Caco-2 (cell line): ENCODE data around the gene GZMM. TPM values are rescaled to one million over a fixed set of nuclear protein-coding genes. Genes with fewer than 3 reads are reported as not detected.

Source experiments
- BruUV-seq: library from RNA; stranded (reverse); fragments of 400-500 nt; replicated peaks from 2 replicates; lab custom pipeline; 2021; lab: Mats Ljungman, UMichigan
- CTCF ChIA-PET: fragments of 300-600 bp; sonication (Branson Sonifier 250); formaldehyde crosslinking; loops from one replicate; lab custom pipeline; 2022; ENCODE audit warnings: antibody characterized with exemption; lab: Charles Lee
- POLR2A ChIA-PET: fragments of 300-600 bp; sonication (Branson Sonifier 250); formaldehyde crosslinking; loops from one replicate; lab custom pipeline; 2022; ENCODE audit warnings: antibody characterized with exemption; lab: Charles Lee
- DNase-seq, 2 experiments: peaks; one replicate each; pipeline versions ENCODE4 v3.0.0 to v3.0.0-alpha.2; 2020 to 2022
- H3K27me3 ChIP-seq: replicated peaks from 2 replicates; pipeline ENCODE4 v1.6.0; 2011; ENCODE audit warnings: low read length; ENCODE audit not compliant: control insufficient read depth, insufficient read depth
- H3K36me3 ChIP-seq: 2 replicates; pipeline ENCODE4 v1.5.1; 2011; ENCODE audit warnings: low read length; ENCODE audit not compliant: control insufficient read depth, insufficient read depth
- H3K4me1 ChIP-seq: fragments of 250-450 bp; sonication (Bioruptor Pico); 2 replicates; pipeline ENCODE4 v1.5.1; 2020; ENCODE audit warnings: mild to moderate bottlenecking
- H3K4me3 ChIP-seq: 2 replicates; pipeline ENCODE4 v1.5.1; 2011; ENCODE audit warnings: low read depth, mild to moderate bottlenecking, control low read depth, low read length
- H3K9me3 ChIP-seq: fragments of 250-450 bp; sonication (Bioruptor Pico); 2 replicates; pipeline ENCODE4 v1.5.1; 2020; ENCODE audit warnings: mild to moderate bottlenecking, moderate library complexity
- H3K27ac Mint-ChIP-seq: one replicate; pipeline ENCODE4 v1.8.0; 2022; ENCODE audit warnings: mixed read lengths; ENCODE audit not compliant: unreplicated experiment
- H3K27me3 Mint-ChIP-seq: one replicate; pipeline ENCODE4 v1.8.0; 2022; ENCODE audit warnings: mixed read lengths; ENCODE audit not compliant: insufficient read depth, unreplicated experiment
- H3K36me3 Mint-ChIP-seq: one replicate; pipeline ENCODE4 v1.8.0; 2022; ENCODE audit warnings: mild to moderate bottlenecking, mixed read lengths; ENCODE audit not compliant: insufficient read depth, unreplicated experiment
- H3K4me1 Mint-ChIP-seq: one replicate; pipeline ENCODE4 v1.8.0; 2022; ENCODE audit warnings: low read depth, mixed read lengths; ENCODE audit not compliant: unreplicated experiment
- H3K4me3 Mint-ChIP-seq: one replicate; pipeline ENCODE4 v1.8.0; 2022; ENCODE audit warnings: mild to moderate bottlenecking, moderate library complexity, mixed read lengths; ENCODE audit not compliant: unreplicated experiment
- H3K9me3 Mint-ChIP-seq: one replicate; pipeline ENCODE4 v1.8.0; 2022; ENCODE audit warnings: mixed read lengths; ENCODE audit not compliant: unreplicated experiment
- CTCF ChIP-seq, 2 experiments: fragments of 200-600 bp in 1 of 2; IDR thresholded peaks; 1 replicate in 1 of 2; 2 replicates in 1 of 2; pipeline versions ENCODE4 v1.5.1 to v1.8.0; 2011 to 2022; ENCODE audit warnings: antibody characterized with exemption in 1 of 2, control low read depth in 1 of 2, inconsistent platforms in 1 of 2, low read depth in 1 of 2, low read length in 1 of 2, mild to moderate bottlenecking in 1 of 2, moderate library complexity in 1 of 2; ENCODE audit not compliant: insufficient read depth in 1 of 2, severe bottlenecking in 1 of 2, unreplicated experiment in 1 of 2
- intact Hi-C: fragments of 100-400 bp; cut with micrococcal nuclease; formaldehyde crosslinking; loops from one replicate; pipeline ENCODE4 v1.10.0; 2022; ENCODE audit not compliant: unreplicated experiment
- total RNA-seq: library from RNA; stranded (reverse); gene quantifications from 2 replicates; pipeline ENCODE4 v1.2.3, GENCODE V29; 2022

Gene GZMM
- total RNA-seq, 1 experiment from 2014 or later, result not detected

DNA sequence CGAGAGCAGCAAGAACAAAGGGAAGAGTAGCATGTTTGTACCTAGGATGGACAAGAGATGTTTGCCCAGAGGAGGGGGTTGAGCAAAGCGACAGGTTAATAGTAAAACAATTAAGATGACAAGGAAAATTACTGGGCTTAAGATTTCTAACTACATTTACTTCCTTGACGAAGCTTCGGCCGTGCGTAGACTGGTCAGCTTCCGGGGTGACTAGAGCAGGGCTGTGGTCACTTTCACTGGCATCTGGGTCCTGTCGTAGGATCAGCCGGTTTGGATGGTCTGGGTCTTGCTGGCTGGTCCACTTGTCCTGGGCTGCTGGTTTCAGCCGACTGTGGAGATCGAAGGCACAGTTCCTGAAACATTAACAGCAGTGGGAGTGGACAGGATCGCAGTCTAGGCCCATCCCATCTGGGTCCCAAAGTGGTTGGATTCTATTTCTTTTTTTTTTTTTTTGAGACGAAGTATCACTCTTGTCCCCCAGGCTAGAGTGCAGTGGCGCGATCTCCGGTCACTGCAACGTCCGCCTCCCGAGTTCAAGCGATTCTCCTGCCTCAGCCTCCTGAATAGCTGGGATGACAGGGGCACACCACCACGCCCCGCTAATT, 23.5 kb downstream of the GZMM start:
- intact Hi-C loops, result no loop called here
- no peak overlapping the region for H3K4me3 Mint-ChIP-seq
- H3K4me1 Mint-ChIP-seq, result peaks cover 15% of the 10 kb centered on the region
- no peaks in the 10 kb centered on the region for H3K36me3 ChIP-seq
- TF ChIP-seq CTCF (IDR thresholded peaks at IDR 0.05; ENCODE audit: insufficient read depth in 1 of 2, low read depth in 1 of 2, low read length in 1 of 2, severe bottlenecking in 1 of 2, unreplicated experiment in 1 of 2), result no peak
- H3K9me3 Mint-ChIP-seq, result no peaks in the 10 kb centered on the region
- H3K4me3 ChIP-seq, result no peak overlapping the region
- peaks cover 5% of the 10 kb centered on the region; the same call in 1 of the 2 replicates for H3K4me1 ChIP-seq
- peaks cover 33% of the 10 kb centered on the region for H3K36me3 Mint-ChIP-seq
- H3K27ac Mint-ChIP-seq, result no peak overlapping the region
- no peaks in the 10 kb centered on the region for H3K9me3 ChIP-seq
- ChIA-PET POLR2A (interaction anchor here (0.5 to 0.6 kb wide), 2 partner anchors 108 to 433 kb away, joined by 3 read pairs; no protein-coding TSS in a partner anchor), CTCF (interaction anchor here (0.8 kb wide), 1 partner anchor 17 kb away, joined by 3 read pairs; no protein-coding TSS in a partner anchor)
- BruUV-seq, result no TSS peak
- DNase-seq, result no peak
- no peaks in the 10 kb centered on the region for H3K27me3 ChIP-seq
- no peaks in the 10 kb centered on the region for H3K27me3 Mint-ChIP-seq

DNA sequence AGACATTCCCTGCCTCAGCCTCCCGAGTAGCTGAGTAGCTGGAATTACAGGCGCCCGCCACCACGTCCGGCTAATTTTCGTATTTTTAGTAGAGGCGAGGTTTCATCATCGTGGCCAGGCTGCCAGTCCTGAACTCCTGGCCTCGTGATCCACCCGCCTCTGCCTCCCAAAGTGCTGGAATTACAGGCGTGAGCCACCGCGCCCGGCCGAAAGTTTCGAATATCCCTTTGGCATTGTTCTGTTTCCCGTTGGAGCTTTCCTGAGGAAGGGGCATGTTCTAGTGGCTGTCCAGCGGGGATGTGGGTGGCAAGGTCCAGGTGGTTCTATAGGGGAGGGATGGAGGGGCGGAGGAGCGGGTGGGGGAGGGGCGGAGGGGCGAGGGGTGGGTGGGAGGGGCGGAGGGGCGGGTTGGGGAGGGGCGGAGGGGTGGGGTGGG, 26.4 kb downstream of the GZMM start:
- no peaks in the 10 kb centered on the region for H3K27me3 Mint-ChIP-seq
- no peak for DNase-seq
- Histone ChIP-seq H3K4me1 (peaks cover 19% of the 10 kb centered on the region), H3K27me3 (no peaks in the 10 kb centered on the region), H3K4me3 (no peak overlapping the region), H3K36me3 (no peaks in the 10 kb centered on the region; the same call in 1 of the 2 replicates), H3K9me3 (no peaks in the 10 kb centered on the region)
- peaks cover 21% of the 10 kb centered on the region for H3K4me1 Mint-ChIP-seq
- ChIA-PET POLR2A (no interaction called here), CTCF (no interaction called here)
- no peaks in the 10 kb centered on the region for H3K9me3 Mint-ChIP-seq
- intact Hi-C loops, result loop anchor here (5.0 kb wide), 1 partner anchor 38 kb away; the partner anchor contains the start of gene CDC34
- no peak overlapping the region for H3K27ac Mint-ChIP-seq
- H3K36me3 Mint-ChIP-seq, result peaks cover 53% of the 10 kb centered on the region
- H3K4me3 Mint-ChIP-seq, result peak overlapping the region; percentile 98
- no TSS peak for BruUV-seq
- no peak for TF ChIP-seq CTCF (IDR thresholded peaks at IDR 0.05; ENCODE audit: insufficient read depth in 1 of 2, low read depth in 1 of 2, low read length in 1 of 2, severe bottlenecking in 1 of 2, unreplicated experiment in 1 of 2)

- Histone ChIP-seq H3K4me1 (peaks cover 19% of the 10 kb centered on the region), H3K27me3 (no peaks in the 10 kb centered on the region), H3K36me3 (no peaks in the 10 kb centered on the region; the same call in 1 of the 2 replicates), H3K9me3 (no peaks in the 10 kb centered on the region), H3K4me3 (peak overlapping the region; percentile 65)
- BruUV-seq, result no TSS peak
- Mint-ChIP-seq H3K27ac (peak overlapping the region; percentile 100), H3K36me3 (peaks cover 56% of the 10 kb centered on the region), H3K9me3 (no peaks in the 10 kb centered on the region), H3K4me3 (peak overlapping the region; percentile 98), H3K27me3 (no peaks in the 10 kb centered on the region), H3K4me1 (peaks cover 21% of the 10 kb centered on the region)
- peak; percentile 77 to 88 for DNase-seq
- intact Hi-C loops, result loop anchor here (5.0 kb wide), 1 partner anchor 39 kb away; the partner anchor contains the start of gene CDC34
- ChIA-PET CTCF (interaction anchor here (0.8 to 1.5 kb wide), 2 partner anchors 15 to 65 kb away, joined by 4 to 6 read pairs; no protein-coding TSS in a partner anchor), POLR2A (interaction anchor here (1.1 kb wide), 1 partner anchor 39 kb away, joined by 4 read pairs; the partner anchor contains the start of gene CDC34)
- TF ChIP-seq CTCF (IDR thresholded peaks at IDR 0.05; ENCODE audit: insufficient read depth in 1 of 2, low read depth in 1 of 2, low read length in 1 of 2, severe bottlenecking in 1 of 2, unreplicated experiment in 1 of 2), result no peak
These were observed 27.2 kb downstream of the GZMM start for GRCh38 chr19:570937-571565.
